ENCODE data around the gene HBG1.

The HBG1 gene

DNA sequence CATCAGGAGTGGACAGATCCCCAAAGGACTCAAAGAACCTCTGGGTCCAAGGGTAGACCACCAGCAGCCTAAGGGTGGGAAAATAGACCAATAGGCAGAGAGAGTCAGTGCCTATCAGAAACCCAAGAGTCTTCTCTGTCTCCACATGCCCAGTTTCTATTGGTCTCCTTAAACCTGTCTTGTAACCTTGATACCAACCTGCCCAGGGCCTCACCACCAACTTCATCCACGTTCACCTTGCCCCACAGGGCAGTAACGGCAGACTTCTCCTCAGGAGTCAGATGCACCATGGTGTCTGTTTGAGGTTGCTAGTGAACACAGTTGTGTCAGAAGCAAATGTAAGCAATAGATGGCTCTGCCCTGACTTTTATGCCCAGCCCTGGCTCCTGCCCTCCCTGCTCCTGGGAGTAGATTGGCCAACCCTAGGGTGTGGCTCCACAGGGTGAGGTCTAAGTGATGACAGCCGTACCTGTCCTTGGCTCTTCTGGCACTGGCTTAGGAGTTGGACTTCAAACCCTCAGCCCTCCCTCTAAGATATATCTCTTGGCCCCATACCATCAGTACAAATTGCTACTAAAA lies 22.8 kb downstream of the HBG1 start, which contains the start of gene HBB:
Gene HBB (minus strand): TSS at position 340 of the 579 bp plus-strand sequence. CDS start 50 bp downstream, at position 290.
- TF ChIP-seq EZH2 (optimal IDR thresholded peaks at IDR 0.05; ENCODE audit: low read depth, low read length) (no peak), EZH2phosphoT487 (IDR thresholded peaks at IDR 0.05; ENCODE audit: low read length) (no peak)
- TF ChIP-seq, protein P1, sequence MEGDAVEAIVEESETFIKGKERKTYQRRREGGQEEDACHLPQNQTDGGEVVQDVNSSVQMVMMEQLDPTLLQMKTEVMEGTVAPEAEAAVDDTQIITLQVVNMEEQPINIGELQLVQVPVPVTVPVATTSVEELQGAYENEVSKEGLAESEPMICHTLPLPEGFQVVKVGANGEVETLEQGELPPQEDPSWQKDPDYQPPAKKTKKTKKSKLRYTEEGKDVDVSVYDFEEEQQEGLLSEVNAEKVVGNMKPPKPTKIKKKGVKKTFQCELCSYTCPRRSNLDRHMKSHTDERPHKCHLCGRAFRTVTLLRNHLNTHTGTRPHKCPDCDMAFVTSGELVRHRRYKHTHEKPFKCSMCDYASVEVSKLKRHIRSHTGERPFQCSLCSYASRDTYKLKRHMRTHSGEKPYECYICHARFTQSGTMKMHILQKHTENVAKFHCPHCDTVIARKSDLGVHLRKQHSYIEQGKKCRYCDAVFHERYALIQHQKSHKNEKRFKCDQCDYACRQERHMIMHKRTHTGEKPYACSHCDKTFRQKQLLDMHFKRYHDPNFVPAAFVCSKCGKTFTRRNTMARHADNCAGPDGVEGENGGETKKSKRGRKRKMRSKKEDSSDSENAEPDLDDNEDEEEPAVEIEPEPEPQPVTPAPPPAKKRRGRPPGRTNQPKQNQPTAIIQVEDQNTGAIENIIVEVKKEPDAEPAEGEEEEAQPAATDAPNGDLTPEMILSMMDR (IDR thresholded peaks at IDR 0.05; ENCODE audit: low read length), result no peak
- Histone ChIP-seq H3K4me3 (ENCODE audit: low read length) (peak within 1 kb of the TSS; percentile 35; the same call in 1 of the 2 replicates), H3K9ac (ENCODE audit: low read length) (peak within 1 kb of the TSS; percentile 43; the same call in 1 of the 2 replicates), H3K36me3 (replicated peaks; ENCODE audit: insufficient read depth, low read length) (no peaks in the 10 kb centered on the region), H3K4me2 (ENCODE audit: low read depth, low read length) (peak within 1 kb of the TSS; percentile 69; the same call in 1 of the 2 replicates), H2AFZ (ENCODE audit: low read length) (no peak within 1 kb of the TSS), H3K27ac (ENCODE audit: low read length) (peak within 1 kb of the TSS; percentile 26; the same call in 1 of the 2 replicates), H3K79me2 (ENCODE audit: low read length) (no peaks in the 10 kb centered on the region), H3K9me3 (replicated peaks; ENCODE audit: insufficient read depth, low read length) (no peaks in the 10 kb centered on the region), H4K20me1 (ENCODE audit: insufficient read depth, low read length) (no peaks in the 10 kb centered on the region), H3K27me3 (replicated peaks; ENCODE audit: insufficient read depth, low read length) (no peaks in the 10 kb centered on the region), H3F3A (ENCODE audit: insufficient read depth, low read length) (peaks cover 32% of the 10 kb centered on the region), H3K4me1 (ENCODE audit: low read length) (peaks cover 34% of the 10 kb centered on the region), H3K9me2 (replicated peaks; ENCODE audit: insufficient read depth, low read length) (no peaks in the 10 kb centered on the region)
- no peak for DNase-seq

DNA sequence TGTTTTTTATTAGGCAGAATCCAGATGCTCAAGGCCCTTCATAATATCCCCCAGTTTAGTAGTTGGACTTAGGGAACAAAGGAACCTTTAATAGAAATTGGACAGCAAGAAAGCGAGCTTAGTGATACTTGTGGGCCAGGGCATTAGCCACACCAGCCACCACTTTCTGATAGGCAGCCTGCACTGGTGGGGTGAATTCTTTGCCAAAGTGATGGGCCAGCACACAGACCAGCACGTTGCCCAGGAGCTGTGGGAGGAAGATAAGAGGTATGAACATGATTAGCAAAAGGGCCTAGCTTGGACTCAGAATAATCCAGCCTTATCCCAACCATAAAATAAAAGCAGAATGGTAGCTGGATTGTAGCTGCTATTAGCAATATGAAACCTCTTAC lies 24.2 kb downstream of the HBG1 start:
- H3K27me3 ChIP-seq (replicated peaks; ENCODE audit: insufficient read depth, low read length), result no peaks in the 10 kb centered on the region
- H3K4me2 ChIP-seq (ENCODE audit: low read depth, low read length), result no peak overlapping the region
- H3K9ac ChIP-seq (ENCODE audit: low read length), result no peak overlapping the region
- no peaks in the 10 kb centered on the region for H3K9me2 ChIP-seq (replicated peaks; ENCODE audit: insufficient read depth, low read length)
- no peaks in the 10 kb centered on the region for H3K9me3 ChIP-seq (replicated peaks; ENCODE audit: insufficient read depth, low read length)
- H3K4me3 ChIP-seq (ENCODE audit: low read length), result no peak overlapping the region
- H4K20me1 ChIP-seq (ENCODE audit: insufficient read depth, low read length), result no peaks in the 10 kb centered on the region
- no peaks in the 10 kb centered on the region for H3K79me2 ChIP-seq (ENCODE audit: low read length)
- no peak overlapping the region for H3K27ac ChIP-seq (ENCODE audit: low read length)
- H3K4me1 ChIP-seq (ENCODE audit: low read length), result peaks cover 21% of the 10 kb centered on the region
- H2AFZ ChIP-seq (ENCODE audit: low read length), result no peak overlapping the region
- TF ChIP-seq, protein P1 (IDR thresholded peaks at IDR 0.05; ENCODE audit: low read length), result no peak
- TF ChIP-seq EZH2phosphoT487 (IDR thresholded peaks at IDR 0.05; ENCODE audit: low read length) (no peak), EZH2 (optimal IDR thresholded peaks at IDR 0.05; ENCODE audit: low read depth, low read length) (no peak)
- no peaks in the 10 kb centered on the region for H3K36me3 ChIP-seq (replicated peaks; ENCODE audit: insufficient read depth, low read length)
- no peak for DNase-seq
- H3F3A ChIP-seq (ENCODE audit: insufficient read depth, low read length), result peaks cover 21% of the 10 kb centered on the region

DNA sequence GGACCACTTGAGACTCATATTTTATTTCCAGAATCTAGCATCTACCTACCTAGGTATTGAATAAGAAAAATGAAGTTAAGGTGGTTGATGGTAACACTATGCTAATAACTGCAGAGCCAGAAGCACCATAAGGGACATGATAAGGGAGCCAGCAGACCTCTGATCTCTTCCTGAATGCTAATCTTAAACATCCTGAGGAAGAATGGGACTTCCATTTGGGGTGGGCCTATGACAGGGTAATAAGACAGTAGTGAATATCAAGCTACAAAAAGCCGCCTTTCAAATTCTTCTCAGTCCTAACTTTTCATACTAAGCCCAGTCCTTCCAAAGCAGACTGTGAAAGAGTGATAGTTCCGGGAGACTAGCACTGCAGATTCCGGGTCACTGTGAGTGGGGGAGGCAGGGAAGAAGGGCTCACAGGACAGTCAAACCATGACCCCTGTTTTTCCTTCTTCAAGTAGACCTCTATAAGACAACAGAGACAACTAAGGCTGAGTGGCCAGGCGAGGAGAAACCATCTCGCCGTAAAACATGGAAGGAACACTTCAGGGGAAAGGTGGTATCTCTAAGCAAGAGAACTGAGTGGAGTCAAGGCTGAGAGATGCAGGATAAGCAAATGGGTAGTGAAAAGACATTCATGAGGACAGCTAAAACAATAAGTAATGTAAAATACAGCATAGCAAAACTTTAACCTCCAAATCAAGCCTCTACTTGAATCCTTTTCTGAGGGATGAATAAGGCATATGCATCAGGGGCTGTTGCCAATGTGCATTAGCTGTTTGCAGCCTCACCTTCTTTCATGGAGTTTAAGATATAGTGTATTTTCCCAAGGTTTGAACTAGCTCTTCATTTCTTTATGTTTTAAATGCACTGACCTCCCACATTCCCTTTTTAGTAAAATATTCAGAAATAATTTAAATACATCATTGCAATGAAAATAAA lies 24.8 kb downstream of the HBG1 start:
- H3K4me2 ChIP-seq (ENCODE audit: low read depth, low read length), result no peak overlapping the region
- H4K20me1 ChIP-seq (ENCODE audit: insufficient read depth, low read length), result no peaks in the 10 kb centered on the region
- no peaks in the 10 kb centered on the region for H3K79me2 ChIP-seq (ENCODE audit: low read length)
- H3K9me3 ChIP-seq (replicated peaks; ENCODE audit: insufficient read depth, low read length), result no peaks in the 10 kb centered on the region
- TF ChIP-seq, protein P1 (IDR thresholded peaks at IDR 0.05; ENCODE audit: low read length), result no peak
- TF ChIP-seq EZH2 (optimal IDR thresholded peaks at IDR 0.05; ENCODE audit: low read depth, low read length) (no peak), EZH2phosphoT487 (IDR thresholded peaks at IDR 0.05; ENCODE audit: low read length) (no peak)
- H3K27me3 ChIP-seq (replicated peaks; ENCODE audit: insufficient read depth, low read length), result no peaks in the 10 kb centered on the region
- H3K4me3 ChIP-seq (ENCODE audit: low read length), result no peak overlapping the region
- no peak for DNase-seq
- no peak overlapping the region for H3K9ac ChIP-seq (ENCODE audit: low read length)
- no peaks in the 10 kb centered on the region for H3K9me2 ChIP-seq (replicated peaks; ENCODE audit: insufficient read depth, low read length)
- no peak overlapping the region for H3K27ac ChIP-seq (ENCODE audit: low read length)
- H3K4me1 ChIP-seq (ENCODE audit: low read length), result peaks cover 14% of the 10 kb centered on the region
- H2AFZ ChIP-seq (ENCODE audit: low read length), result no peak overlapping the region
- peaks cover 14% of the 10 kb centered on the region for H3F3A ChIP-seq (ENCODE audit: insufficient read depth, low read length)
- no peaks in the 10 kb centered on the region for H3K36me3 ChIP-seq (replicated peaks; ENCODE audit: insufficient read depth, low read length)
